CD4-positive, alpha-beta T cell treated with Interferon gamma for 1 hour (primary cell): ENCODE measurements around the gene SIN3B.

Experiments used
- DNase-seq: peaks from one replicate; pipeline ENCODE4 v3.0.0-alpha.2; 2020

Gene SIN3B

DNA sequence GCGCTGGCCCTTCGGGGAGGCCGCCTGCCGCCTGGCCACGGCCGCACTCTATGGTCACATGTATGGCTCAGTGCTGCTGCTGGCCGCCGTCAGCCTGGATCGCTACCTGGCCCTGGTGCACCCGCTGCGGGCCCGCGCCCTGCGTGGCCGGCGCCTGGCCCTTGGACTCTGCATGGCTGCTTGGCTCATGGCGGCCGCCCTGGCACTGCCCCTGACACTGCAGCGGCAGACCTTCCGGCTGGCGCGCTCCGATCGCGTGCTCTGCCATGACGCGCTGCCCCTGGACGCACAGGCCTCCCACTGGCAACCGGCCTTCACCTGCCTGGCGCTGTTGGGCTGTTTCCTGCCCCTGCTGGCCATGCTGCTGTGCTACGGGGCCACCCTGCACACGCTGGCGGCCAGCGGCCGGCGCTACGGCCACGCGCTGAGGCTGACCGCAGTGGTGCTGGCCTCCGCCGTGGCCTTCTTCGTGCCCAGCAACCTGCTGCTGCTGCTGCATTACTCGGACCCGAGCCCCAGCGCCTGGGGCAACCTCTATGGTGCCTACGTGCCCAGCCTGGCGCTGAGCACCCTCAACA is 60.8 kb downstream of the SIN3B start:
- DNase-seq: no peak

DNA sequence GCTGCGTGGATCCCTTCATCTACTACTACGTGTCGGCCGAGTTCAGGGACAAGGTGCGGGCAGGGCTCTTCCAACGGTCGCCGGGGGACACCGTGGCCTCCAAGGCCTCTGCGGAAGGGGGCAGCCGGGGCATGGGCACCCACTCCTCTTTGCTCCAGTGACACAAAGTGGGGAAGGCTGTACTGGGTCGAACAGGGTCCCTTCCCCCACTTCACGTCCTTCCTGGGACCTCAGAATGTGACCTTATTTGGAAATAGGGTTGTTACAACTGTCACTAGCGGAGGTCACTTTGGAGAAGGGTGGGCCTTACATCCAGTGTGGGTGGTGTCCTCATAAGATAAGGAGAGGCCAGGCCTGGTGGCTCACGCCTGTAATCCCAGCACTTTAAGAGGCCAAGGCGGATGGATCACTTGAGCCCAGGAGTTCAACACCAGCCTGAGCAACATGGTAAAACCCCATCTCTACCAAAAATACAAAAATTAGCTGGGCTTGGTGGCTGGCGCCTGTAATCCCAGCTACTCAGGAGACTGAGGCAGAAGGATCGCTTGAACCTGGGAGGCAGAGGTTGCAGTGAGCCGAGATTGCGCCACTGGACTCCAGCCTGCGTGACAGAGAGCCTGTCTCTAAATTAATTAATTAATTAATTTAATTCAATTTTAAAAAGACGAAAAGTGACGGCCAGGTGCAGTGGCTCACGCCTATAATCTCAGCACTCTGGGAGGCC is 61.4 kb downstream of the SIN3B start:
- DNase-seq: no peak

DNA sequence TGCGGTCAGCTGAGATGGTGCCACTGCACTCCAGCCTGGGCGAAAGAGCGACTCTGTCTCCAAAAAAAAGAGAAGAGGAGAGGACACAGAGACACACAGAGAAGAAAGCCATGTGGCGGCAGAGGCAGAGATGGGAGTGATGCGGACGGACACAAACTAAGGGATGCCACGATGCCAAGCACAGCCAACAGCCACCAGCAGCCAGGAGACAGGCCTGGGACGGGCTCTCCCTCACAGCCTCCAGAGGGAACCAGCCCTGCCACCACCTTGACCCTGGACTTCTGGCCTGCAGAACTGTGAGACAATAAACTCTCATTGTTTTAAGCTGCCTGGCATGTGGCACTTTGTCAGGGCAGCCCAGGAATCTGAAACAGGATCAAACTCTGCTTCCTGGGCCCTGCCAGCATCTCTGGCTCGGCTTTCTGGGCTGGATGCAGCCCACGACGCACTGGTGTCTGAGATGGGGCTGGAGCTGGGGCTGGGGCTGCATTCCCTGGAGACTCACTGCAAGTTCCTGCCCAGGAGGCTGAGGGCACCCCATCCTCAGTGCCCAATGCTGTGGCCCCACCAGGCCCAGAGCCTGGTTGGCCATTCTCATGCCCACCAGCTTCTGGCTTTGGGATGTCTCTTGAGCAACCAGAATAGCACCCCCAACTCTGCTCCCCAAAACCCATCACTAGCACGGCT is 62.6 kb downstream of the SIN3B start:
- no peak for DNase-seq

DNA sequence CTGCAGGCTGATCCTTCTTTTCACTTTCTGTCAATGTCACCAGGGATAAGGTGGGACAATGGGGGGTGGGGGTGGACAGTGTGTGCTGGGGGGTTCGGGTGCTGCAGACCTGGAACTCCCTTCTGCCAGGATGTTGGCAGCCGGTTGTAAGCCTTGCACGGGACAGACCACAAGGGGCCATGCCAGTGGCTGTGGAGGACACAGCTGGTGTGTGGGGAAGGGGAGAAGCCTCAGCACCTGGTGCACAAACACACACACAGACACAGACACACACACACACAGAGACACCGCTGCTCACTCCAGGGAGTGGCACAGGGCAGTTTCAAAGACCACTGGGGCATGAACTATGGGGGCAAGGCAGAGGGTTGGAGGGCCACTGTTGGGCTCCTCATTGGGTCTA is 63.2 kb downstream of the SIN3B start:
- DNase-seq: no peak

DNA sequence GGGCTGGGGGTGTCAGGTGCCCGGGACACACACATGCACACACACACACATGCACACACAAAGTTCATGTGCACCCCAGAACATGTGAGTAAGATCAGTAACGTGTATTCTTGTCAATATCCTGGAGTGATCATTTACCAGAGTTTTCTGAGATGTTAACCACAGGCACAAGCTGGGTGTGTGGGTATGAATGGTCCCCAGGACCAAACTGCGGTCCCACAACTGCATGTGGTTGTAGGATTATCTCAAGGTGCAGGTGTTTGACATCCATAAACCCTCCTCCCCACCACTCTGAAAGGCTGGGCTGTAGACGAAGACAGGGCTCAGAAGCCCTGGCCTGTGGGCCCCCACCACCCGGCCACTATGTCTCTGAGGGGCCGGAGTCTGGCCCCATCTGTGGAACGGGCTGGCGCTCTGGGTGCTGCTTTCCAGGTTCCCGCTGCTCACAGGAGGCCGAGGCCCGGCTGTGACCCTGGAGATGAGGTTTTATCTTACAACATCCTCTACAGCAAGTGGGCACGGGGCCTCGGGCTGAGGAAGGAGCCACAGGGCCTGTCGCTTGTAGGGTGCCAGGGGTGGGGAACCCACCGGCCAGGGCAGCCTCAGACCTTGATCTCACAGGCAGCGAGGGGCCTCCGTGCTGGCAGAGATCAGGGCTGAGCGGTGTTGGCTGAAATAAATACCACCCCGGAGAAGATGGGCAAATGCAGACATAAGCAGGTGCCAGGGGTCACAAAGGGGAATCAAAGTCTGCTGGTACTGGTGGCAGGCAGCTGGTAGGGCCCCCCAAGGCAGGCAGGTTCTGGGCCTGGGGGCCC is 63.9 kb downstream of the SIN3B start:
- DNase-seq: no peak

DNA sequence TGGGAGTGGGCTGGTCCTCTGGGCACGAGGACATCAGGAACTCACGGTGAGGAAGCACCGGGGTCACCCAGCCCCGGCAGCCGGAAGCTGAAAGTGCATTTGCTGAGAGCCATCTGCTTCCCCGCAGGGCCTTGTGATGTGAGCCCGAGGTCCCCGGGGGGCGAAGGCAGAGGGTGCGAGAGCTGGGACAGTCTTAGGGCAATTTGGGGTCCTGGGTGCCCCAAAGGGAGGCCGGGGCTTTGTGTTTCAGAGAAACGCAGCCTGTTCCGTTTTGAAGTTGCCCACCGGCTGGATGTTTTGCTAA is 64.4 kb downstream of the SIN3B start:
- DNase-seq: peak; percentile 46

DNA sequence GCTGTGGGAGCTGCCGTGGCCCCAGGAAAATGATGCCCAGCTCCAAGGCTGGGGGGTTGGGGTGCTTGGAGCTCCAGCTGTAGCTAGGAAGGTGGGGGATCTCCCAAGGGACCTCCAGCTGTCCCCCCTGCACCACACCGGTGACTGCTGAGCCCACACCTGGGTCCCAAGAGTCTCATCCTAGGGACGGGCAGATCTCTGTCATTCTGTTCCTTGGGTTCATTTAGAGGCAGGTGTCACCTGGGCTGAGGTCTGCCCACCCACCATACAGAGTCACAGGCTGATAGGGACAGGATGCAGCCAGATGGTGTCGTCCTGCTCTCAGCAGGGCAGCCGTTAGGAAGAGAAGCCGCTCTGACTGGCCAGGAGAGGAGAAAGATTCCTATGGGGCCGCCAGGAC is 64.9 kb downstream of the SIN3B start:
- no peak for DNase-seq

DNA sequence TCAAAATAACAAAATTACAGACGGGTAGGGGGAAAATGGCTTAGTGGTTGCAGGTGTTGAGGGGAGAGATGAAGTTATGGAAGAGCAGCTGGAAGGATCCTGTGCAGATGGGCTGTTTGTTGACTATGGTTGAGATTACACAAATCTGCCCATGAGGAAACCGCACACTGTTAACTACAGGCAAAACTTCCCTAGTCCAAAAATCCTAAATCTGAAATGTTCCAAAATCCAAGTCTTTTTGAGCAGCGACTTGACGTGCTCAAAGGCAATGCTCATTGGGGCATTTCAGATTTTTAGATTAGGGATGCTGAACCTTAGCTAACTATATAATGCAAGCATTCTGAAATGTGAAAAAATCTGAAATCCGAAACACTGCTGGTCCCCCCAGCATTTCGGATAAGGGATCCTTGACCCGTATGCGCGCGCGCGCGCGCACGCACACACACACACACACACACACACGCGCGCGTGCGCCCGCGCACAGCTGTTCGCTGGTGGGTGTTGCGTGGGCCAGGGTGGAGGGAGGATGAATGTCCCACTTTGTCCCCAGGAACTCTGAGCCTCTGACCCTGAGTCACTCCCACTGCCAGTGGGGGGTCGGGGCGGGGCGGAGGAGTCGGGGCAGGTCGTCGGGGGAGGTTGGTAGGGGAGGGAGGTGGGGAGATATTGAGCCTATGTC is 66.4 kb downstream of the SIN3B start:
- DNase-seq: no peak

DNA sequence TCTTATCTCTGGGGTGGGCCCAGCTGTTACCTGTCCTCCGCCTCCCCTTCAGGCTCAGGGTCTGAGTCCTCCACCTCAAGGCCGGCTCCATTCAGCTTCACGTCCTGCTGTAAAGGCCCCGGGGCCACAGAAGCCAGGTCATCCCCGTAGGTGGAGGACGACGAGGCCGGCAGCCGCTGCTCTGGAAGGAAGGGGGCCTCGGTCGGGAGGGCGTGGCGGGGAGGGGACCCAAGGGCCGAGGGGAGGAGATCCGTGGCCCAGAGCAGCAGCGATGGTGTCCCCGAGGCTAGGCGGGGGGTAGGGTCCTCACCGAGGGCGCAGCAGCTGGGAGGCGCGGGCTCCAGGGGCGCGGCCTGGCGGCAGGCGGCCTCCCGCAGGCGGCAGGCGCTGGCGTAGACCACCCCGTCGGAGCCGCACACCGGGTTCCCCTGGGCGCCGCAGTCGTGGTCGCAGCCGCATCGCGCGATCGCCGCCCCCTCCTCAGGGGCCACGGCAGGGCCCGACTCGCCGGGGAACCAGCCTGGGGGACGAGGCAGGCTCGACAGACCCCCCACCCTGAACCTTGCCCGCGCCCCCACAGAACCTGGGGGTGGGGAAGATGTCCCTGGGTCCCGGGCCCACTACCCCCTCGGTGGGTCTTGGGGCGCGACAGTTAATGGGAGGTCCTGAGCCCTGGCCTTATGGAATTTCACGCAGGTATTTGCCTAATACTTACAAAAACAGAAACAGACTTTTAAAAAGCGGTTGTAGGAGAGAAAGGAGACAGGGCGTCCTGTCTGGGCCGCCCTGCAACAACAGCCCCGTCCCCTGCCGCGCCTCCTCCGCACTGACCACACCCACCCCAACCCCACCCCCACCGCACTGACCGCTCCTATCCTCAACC is 67.2 kb downstream of the SIN3B start:
- DNase-seq: no peak

DNA sequence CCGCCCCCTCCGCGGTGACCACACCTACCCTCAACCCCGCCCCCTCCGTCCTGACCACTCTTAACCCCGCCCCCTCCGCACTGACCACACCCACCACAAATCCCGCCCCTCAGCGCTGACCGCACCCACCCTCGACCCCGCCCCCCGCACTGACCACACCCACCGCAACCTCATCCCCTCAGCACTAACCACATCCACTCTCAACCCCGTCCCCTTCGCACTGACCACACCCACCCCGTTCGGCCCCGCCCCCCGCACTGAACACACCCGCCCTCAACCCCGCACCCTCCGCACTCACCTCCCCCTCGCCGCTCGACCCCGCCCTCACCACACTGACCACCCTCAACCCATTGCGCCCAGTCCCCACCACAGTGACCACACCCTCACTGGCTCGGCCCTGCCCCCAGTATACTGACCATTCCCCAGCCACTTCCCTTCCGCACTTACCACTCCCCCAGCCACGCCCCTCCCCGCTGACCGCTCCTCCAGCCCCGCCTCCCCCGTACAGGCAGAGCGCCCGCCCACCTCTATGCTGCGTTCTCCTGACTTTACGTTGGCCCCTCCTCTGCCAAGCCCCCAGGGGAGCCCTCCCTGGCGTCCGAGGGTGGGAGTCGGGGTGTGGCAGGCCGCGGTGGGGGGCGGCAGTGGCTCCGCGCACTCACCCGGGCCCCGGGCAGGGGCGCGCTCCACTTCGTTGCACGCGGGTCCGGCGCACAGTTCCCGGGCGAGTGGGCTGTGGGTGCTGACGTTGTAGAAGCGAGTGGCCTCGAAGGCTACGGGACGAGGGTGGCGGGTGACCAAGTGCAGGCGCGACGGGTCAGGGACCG is 68.0 kb downstream of the SIN3B start:
- DNase-seq: peak; percentile 82

DNA sequence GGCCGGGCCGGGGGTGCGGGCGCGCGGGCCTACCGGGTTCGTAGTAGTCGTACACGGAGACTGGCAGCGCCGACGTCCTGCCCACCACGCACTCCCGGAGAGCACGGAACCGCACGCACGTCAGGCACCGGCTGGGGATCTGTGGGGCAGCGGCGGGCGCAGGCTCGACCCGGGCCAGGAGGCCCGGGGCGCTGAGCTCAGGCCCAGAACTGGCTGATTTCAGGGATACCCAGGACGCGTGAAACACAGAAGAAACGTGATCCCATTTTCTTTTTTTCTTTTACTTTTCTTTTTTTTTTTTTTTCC is 68.6 kb downstream of the SIN3B start:
- DNase-seq: peak; percentile 21

DNA sequence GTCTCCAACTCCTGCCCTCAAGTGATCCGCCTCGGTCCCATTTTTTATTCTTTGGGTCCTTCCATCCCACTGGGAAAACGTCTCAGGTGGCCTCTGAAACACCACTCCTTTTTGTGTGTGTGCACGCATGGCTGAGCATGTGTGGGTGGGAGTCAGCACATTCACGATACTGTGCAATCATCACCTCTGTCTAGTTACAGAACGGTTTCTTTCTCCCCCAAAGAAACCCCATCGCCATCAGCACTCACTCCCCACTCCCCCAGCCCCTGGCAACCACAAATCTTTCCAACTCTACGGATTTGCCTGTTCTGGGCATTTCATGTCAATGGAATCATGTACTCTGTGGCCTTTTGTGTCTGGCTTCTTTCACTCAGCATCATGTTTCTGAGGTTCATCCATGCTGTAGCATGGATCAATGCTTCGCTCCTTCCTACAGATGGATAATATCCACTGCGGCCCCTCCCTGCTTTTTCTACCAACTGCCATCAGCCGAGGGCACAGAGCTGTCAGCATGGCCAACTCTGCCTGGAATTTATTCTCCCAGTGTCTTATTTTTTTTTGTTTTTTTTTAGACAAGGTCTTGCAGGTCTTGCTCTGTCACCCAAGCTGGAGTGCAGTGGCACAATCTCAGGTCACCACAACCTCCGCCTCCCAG is 69.3 kb downstream of the SIN3B start:
- no peak for DNase-seq

DNA sequence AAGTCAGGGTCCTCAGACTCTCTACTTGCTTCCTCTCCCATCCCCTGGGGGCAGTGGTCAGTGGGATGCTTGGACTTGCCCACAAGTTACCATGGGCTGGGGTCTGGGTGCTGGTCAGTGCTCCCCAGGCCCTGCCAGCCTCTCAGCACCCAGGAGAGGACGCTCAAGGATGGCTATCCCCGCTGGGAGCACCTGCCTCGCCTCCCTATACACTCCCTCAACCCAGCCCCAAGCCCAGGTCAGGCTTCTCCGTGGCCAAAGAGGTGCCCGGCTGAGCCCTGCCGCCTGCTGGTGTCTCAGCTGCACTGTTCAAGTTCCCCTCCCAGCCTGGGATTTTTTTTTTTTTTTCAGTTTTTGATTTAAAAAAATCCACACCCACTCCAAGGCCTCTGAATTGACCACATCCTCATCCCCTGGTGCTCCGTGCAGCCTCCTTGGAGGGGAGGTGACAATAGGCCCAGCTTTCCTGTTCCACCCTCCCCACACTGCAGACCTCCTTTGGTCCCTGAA is 70.4 kb downstream of the SIN3B start:
- peak; percentile 45 for DNase-seq

DNA sequence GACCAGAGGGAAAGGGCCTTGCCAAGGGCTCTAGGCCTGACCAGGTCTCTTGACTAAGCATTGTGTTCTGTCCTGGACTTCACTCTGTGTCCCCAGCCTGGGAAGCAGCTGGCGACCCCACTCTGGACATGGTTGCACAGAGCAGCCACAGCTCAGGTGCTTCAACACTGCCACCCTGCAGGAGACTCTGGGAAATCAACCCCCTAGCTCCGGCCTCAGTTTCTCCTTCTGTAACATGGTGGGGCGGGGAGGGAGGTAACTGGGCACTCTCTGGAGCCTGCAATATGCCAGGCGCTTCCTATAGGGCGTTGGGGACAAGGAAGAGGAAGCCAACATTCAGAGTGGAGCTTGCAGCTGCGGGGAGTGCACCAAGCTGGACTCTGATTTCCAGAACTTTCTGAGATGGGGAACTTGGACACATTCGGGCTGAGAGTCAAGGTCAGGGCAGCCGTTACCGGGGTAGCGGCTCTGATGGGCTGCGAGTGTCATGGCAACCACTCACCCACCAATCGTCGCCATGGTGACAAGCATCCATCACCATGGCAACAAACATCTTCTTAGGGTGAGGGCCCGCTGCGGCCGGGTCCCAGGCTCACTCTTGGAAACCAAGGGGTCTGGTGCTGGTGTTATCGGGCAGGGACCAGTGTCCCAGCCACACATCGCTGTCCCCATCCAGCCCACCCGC is 72.4 kb downstream of the SIN3B start:
- no peak for DNase-seq

DNA sequence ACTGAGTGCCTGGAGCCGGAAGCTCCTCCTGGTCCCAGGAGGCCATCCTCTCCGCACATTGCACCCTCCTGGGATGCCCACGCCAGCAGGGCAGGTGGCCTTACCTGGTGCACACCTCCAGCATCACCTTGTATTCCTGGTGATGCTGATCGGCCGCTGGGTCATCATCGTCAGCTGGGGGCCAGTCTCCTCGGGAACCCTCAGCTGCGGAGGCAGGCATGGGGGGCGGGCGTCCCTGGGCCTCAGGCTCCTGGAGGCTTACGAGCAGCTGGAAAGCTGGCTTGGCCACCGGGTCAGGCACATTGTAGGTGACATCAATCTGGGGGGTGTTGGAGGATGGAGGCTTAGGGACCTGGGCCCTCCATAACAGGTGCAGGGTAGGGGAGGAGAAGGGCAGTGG is 73.3 kb downstream of the SIN3B start:
- no peak for DNase-seq

DNA sequence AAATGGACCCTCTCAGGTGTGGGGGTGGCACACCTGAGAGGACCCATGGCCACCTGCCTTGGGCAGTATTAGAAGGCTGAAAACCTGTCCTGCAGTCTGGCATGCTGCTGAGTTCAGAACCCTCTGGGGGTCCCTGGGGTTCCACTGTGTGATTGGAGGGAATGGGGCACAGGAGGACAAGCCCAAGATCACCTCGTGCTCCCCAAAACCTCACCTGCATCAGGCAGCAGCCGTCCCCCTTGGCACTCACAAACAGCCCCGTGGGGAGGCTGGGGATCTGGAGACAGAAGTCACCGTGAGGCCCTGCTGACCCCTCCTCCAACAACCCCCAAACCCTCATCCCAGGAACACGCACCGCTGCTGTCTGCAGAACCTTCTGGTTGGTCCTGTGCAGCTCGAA is 74.1 kb downstream of the SIN3B start:
- DNase-seq: no peak

DNA sequence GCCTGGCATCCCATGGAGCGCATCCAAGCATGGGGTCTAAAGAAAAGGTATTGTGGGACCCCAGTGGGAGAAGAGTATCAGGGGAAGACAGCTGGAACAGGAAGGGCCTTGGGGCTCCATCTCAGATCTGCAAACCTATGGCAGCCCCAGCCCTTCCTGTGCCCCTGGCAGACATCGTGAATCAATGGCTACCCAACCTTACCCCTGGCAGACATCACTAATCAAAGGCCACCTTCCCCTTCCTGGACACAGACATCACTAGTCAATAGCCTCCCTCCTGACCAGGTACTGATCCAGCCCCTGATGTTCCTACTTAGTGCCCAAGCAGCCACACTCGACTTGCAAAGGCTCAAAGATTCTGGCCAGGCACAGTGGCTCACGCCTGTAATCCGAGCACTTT is 75.4 kb downstream of the SIN3B start:
- DNase-seq: no peak

DNA sequence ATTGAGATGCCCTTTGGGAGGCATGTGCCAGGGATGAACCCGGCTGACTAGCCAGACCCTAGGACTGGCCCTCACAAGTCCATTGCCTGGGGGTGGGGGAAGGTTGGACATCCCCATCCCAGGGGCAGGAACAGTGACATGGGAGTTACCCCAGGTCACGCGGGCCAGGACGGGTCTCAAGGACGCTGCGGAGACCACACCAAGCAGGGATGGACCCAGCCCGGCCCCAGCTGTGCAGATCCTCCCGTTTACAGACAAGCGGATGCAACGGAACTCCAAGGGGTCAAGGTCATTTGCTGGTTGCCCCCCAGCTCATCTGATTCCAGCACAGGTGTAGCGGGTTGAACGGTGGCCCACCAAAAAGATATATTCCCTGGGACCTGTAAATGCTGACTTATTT is 79.6 kb downstream of the SIN3B start:
- no peak for DNase-seq

DNA sequence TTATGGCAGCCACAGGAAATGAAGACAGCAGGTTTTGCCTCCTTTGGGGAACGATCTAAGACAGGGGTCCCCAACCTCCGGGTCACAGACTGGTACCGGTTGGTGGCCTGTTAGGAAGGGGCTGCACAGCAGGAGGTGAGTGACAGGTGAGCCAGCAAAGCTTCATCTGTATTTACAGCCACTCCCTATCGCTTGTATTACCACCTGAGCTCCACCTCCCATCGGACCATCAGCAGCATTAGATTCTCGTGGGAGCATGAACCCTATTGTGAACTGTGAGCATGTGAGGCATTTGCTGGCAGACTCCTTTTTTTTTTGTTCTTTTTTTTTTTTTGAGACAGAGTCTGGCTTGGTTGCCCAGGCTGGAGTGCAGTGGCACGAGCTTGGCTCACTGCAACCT is 81.8 kb downstream of the SIN3B start:
- no peak for DNase-seq

DNA sequence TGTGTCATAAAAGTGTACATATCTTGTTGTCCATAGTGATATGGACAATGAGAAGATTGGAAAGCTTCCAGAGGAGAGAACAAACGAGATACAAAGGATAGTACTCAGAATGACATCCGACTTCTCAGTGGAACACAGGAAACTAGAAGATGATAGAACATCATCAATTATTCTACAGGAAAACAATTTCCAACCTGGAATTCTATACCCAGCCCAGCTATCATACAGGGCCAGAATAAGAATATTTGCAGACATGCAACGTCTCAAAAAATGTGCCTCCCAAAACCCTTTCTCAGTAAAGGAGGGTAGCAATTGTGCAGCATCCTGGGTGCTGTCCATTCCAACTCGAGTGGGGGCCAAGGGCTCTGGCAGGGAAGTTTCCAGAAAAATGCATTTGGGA is 83.6 kb downstream of the SIN3B start:
- DNase-seq: no peak
